IPS-NIHi7 (cell line): ENCODE data around the gene TSPO.

Experiments
- DNase-seq: peaks from one replicate; pipeline ENCODE4 v3.0.0; 2012; ENCODE audit warnings: mixed read lengths; ENCODE audit errors: extremely low spot score

Gene TSPO

GRCh38 chr22:43179146-43179910, 28.0 kb downstream of the TSPO start:
- DNase-seq: no peak

- no peak for DNase-seq
Observed at GRCh38 chr22:43179911-43180195, 28.5 kb downstream of the TSPO start.

GRCh38 chr22:43180670-43181069, 29.3 kb downstream of the TSPO start:
- DNase-seq: no peak

GRCh38 chr22:43181321-43182076, 30.1 kb downstream of the TSPO start:
- DNase-seq: no peak

- DNase-seq: no peak
Observed at GRCh38 chr22:43182118-43182517, 30.8 kb downstream of the TSPO start.

- no peak for DNase-seq
Observed at GRCh38 chr22:43182726-43183125, 31.4 kb downstream of the TSPO start.

GRCh38 chr22:43183496-43184277, 32.3 kb downstream of the TSPO start:
- DNase-seq: no peak

GRCh38 chr22:43185860-43186261, 34.5 kb downstream of the TSPO start:
- DNase-seq: peak; percentile 39

- peak; percentile 83 for DNase-seq
Observed at GRCh38 chr22:43186272-43187170, 35.2 kb downstream of the TSPO start, which contains the start of gene TTLL12. TSS of gene TTLL12 (minus strand) at chr22:43187134. CDS start at chr22:43187069, 65 bp downstream.

GRCh38 chr22:43187171-43188099, 36.1 kb downstream of the TSPO start:
- peak; percentile 98 for DNase-seq

GRCh38 chr22:43188829-43189545, 37.6 kb downstream of the TSPO start:
- DNase-seq: no peak

GRCh38 chr22:43191831-43192230, 40.5 kb downstream of the TSPO start:
- no peak for DNase-seq

GRCh38 chr22:43197271-43197941, 46.0 kb downstream of the TSPO start:
- DNase-seq: no peak

- no peak for DNase-seq
Observed at GRCh38 chr22:43198126-43198525, 46.8 kb downstream of the TSPO start.

- DNase-seq: no peak
Observed at GRCh38 chr22:43198936-43199335, 47.6 kb downstream of the TSPO start.

GRCh38 chr22:43199541-43199940, 48.2 kb downstream of the TSPO start:
- DNase-seq: no peak

- DNase-seq: no peak
Observed at GRCh38 chr22:43200031-43200430, 48.7 kb downstream of the TSPO start.

GRCh38 chr22:43200555-43200954, 49.2 kb downstream of the TSPO start:
- no peak for DNase-seq
